GM18502 (cell line): Measurements from ENCODE around the gene RPTOR.

Experiments used
- ATAC-seq: cut with Tn5 transposase; IDR thresholded peaks from one replicate; pipeline ENCODE4 v1.9.1; 2021; ENCODE audit warnings: mild to moderate bottlenecking; ENCODE audit not compliant: unreplicated experiment, poor library complexity

The RPTOR gene

GRCh38 chr17:80955671-80956280 lies 411.1 kb downstream of the RPTOR start:
- ATAC-seq: no peak

GRCh38 chr17:80956321-80957190 lies 411.9 kb downstream of the RPTOR start:
- no peak for ATAC-seq

- ATAC-seq: no peak
Measured at GRCh38 chr17:80957461-80957941, 412.9 kb downstream of the RPTOR start.

- ATAC-seq: no peak
Measured at GRCh38 chr17:80959330-80960036, 414.8 kb downstream of the RPTOR start.

GRCh38 chr17:80960037-80960796 lies 415.6 kb downstream of the RPTOR start:
- ATAC-seq: no peak

- ATAC-seq: no peak
Measured at GRCh38 chr17:80960797-80961452, 416.3 kb downstream of the RPTOR start.

- no peak for ATAC-seq
Measured at GRCh38 chr17:80961541-80962330, 417.1 kb downstream of the RPTOR start.

GRCh38 chr17:80962356-80963329 lies 418.0 kb downstream of the RPTOR start:
- no peak for ATAC-seq

- ATAC-seq: no peak
Measured at GRCh38 chr17:80963812-80964543, 419.3 kb downstream of the RPTOR start.

GRCh38 chr17:80964544-80964856 lies 419.9 kb downstream of the RPTOR start:
- ATAC-seq: no peak

- no peak for ATAC-seq
Measured at GRCh38 chr17:80964859-80965580, 420.4 kb downstream of the RPTOR start.

GRCh38 chr17:80965606-80966005 lies 421.0 kb downstream of the RPTOR start:
- no peak for ATAC-seq

GRCh38 chr17:80967404-80967872 lies 422.8 kb downstream of the RPTOR start:
- ATAC-seq: no peak

GRCh38 chr17:80968602-80969029 lies 424.0 kb downstream of the RPTOR start:
- ATAC-seq: no peak

GRCh38 chr17:80969030-80969673 lies 424.5 kb downstream of the RPTOR start:
- no peak for ATAC-seq

- ATAC-seq: no peak
Measured at GRCh38 chr17:80969674-80970043, 425.0 kb downstream of the RPTOR start.
